Liver (tissue), 9 donors: ENCODE measurements around the gene GSKIP. TPM values are rescaled to one million over a fixed set of nuclear protein-coding genes. Genes with fewer than 3 reads are reported as not detected.

Experiments used
- DNase-seq: peaks from one replicate; pipeline ENCODE4 v3.0.0-alpha.2; 2017; ENCODE audit warnings: low spot score
- H3K27ac ChIP-seq, 2 donors: one replicate each; pipeline ENCODE4 v1.7.0; 2013; ENCODE audit warnings: inconsistent platforms in 2 of 2, low read length in 2 of 2, control low read depth in 1 of 2, low read depth in 1 of 2, mild to moderate bottlenecking in 1 of 2
- H3K27me3 ChIP-seq, 4 donors: one replicate each; pipeline versions ENCODE4 v1.6.1 to v1.7.0; 2013; ENCODE audit warnings: low read length in 3 of 4, inconsistent platforms in 1 of 4, mild to moderate bottlenecking in 1 of 4, moderate library complexity in 1 of 4; ENCODE audit not compliant: control insufficient read depth in 4 of 4, insufficient read depth in 4 of 4
- H3K36me3 ChIP-seq, 4 donors: one replicate each; pipeline versions ENCODE4 v1.6.1 to v1.7.0; 2013; ENCODE audit warnings: low read length in 3 of 4, mild to moderate bottlenecking in 3 of 4, low read depth in 1 of 4, moderate library complexity in 1 of 4; ENCODE audit not compliant: control insufficient read depth in 4 of 4, insufficient read depth in 3 of 4
- H3K4me1 ChIP-seq, 4 donors: one replicate each; pipeline versions ENCODE4 v1.6.1 to v1.7.0; 2013; ENCODE audit warnings: low read length in 3 of 4, mild to moderate bottlenecking in 3 of 4, moderate library complexity in 1 of 4; ENCODE audit not compliant: control insufficient read depth in 4 of 4, insufficient read depth in 4 of 4
- H3K4me3 ChIP-seq, 3 donors: one replicate each; pipeline versions ENCODE4 v1.6.1 to v1.7.0; 2013; ENCODE audit warnings: low read length in 3 of 3, control low read depth in 1 of 3, low read depth in 1 of 3, mild to moderate bottlenecking in 1 of 3
- H3K9ac ChIP-seq, 2 donors: one replicate each; pipeline ENCODE4 v1.7.0; 2013; ENCODE audit warnings: low read length in 2 of 2, mild to moderate bottlenecking in 2 of 2, moderate library complexity in 2 of 2, control low read depth in 1 of 2, low read depth in 1 of 2
- H3K9me3 ChIP-seq, 4 donors: one replicate each; pipeline versions ENCODE4 v1.6.1 to v1.7.0; 2013; ENCODE audit warnings: low read length in 3 of 4; ENCODE audit not compliant: control insufficient read depth in 4 of 4
- ATF3 ChIP-seq: IDR thresholded peaks from 2 replicates; pipeline ENCODE4 v1.6.1; 2016; ENCODE audit warnings: antibody characterized with exemption
- CTCF ChIP-seq: fragments of 150-350 bp; IDR thresholded peaks from 2 replicates; pipeline ENCODE4 v1.5.1; 2017; ENCODE audit warnings: improper control_type of control experiment, low read depth, low read length; ENCODE audit not compliant: missing input control
- EGR1 ChIP-seq, 2 donors: IDR thresholded peaks; 2 replicates each; pipeline ENCODE4 v1.6.1; 2016 to 2018; ENCODE audit warnings: antibody characterized with exemption in 2 of 2, low read depth in 2 of 2
- FOXA1 ChIP-seq: IDR thresholded peaks from 2 replicates; pipeline ENCODE4 v1.6.1; 2016; ENCODE audit warnings: antibody characterized with exemption
- FOXA2 ChIP-seq: IDR thresholded peaks from 2 replicates; pipeline ENCODE4 v1.6.1; 2016; ENCODE audit warnings: antibody characterized with exemption
- GABPA ChIP-seq, 2 donors: IDR thresholded peaks in 1 of 2; conservative IDR thresholded peaks in 1 of 2; 2 replicates each; pipeline ENCODE4 v1.6.1; 2016; ENCODE audit warnings: antibody characterized with exemption in 2 of 2, mild to moderate bottlenecking in 1 of 2, moderate library complexity in 1 of 2
- HNF4A ChIP-seq, 2 donors: conservative IDR thresholded peaks; 2 replicates each; pipeline ENCODE4 v1.6.1; 2016; ENCODE audit warnings: antibody characterized with exemption in 2 of 2, mild to moderate bottlenecking in 2 of 2
- HNF4G ChIP-seq: IDR thresholded peaks from 2 replicates; pipeline ENCODE4 v1.6.1; 2016; ENCODE audit warnings: antibody characterized with exemption
- JUND ChIP-seq, 2 donors: IDR thresholded peaks; 2 replicates each; pipeline ENCODE4 v1.6.1; 2016; ENCODE audit warnings: antibody characterized with exemption in 2 of 2
- MAX ChIP-seq: IDR thresholded peaks from 2 replicates; pipeline ENCODE4 v1.6.1; 2016; ENCODE audit warnings: antibody characterized with exemption
- NR2F2 ChIP-seq: IDR thresholded peaks from 2 replicates; pipeline ENCODE4 v1.6.1; 2016; ENCODE audit warnings: antibody characterized with exemption
- RAD21 ChIP-seq, 2 donors: IDR thresholded peaks; 2 replicates each; pipeline ENCODE4 v1.6.1; 2016; ENCODE audit warnings: antibody characterized with exemption in 2 of 2, mild to moderate bottlenecking in 2 of 2
- REST ChIP-seq: IDR thresholded peaks from 2 replicates; pipeline ENCODE4 v1.6.1; 2016; ENCODE audit warnings: antibody characterized with exemption, mild to moderate bottlenecking
- RXRA ChIP-seq, 2 donors: IDR thresholded peaks; 2 replicates each; pipeline ENCODE4 v1.6.1; 2017 to 2018; ENCODE audit warnings: antibody characterized with exemption in 2 of 2, mild to moderate bottlenecking in 1 of 2
- SP1 ChIP-seq: IDR thresholded peaks from 2 replicates; pipeline ENCODE4 v1.6.1; 2018; ENCODE audit warnings: antibody characterized with exemption, mild to moderate bottlenecking
- TAF1 ChIP-seq: conservative IDR thresholded peaks from 2 replicates; pipeline ENCODE4 v1.6.1; 2016; ENCODE audit warnings: antibody characterized with exemption, mild to moderate bottlenecking
- YY1 ChIP-seq: IDR thresholded peaks from 2 replicates; pipeline ENCODE4 v1.6.1; 2016; ENCODE audit warnings: antibody characterized with exemption, mild to moderate bottlenecking
- ZBTB33 ChIP-seq: IDR thresholded peaks from 2 replicates; pipeline ENCODE4 v1.6.1; 2016; ENCODE audit warnings: antibody characterized with exemption
- WGBS: extraction: QIAGEN DNeasy Blood & Tissue Kit; methylation state at CpG from one replicate; pipeline ENCODE4 v1.1.7; 2013; 5-methylcytosine and 5-hydroxymethylcytosine counted together
- polyA plus RNA-seq, 2 donors: library from polyadenylated mRNA; stranded (reverse) in 1 of 2; unstranded in 1 of 2; fragments of 200-250 nt in 1 of 2; fragments of >200 nt in 1 of 2; fragmentation: Nextera tagmentation in 1 of 2; extraction: Ambion mirVana in 1 of 2; gene quantifications; one replicate each; pipeline versions ENCODE4 v1.2.1 to v1.2.3, GENCODE V29; 2013 to 2015
- total RNA-seq, 2 donors: library from RNA; depleted of rRNA; stranded (reverse); fragments of >200 nt; gene quantifications; one replicate each; pipeline ENCODE4 v1.2.3, GENCODE V29; 2014
- donor health status: healthy.
- donor health status: healthy.
- donor health status: healthy.
- donor health status: healthy.
- donor health status: healthy.

GSKIP gene
- total and polyA plus RNA-seq, 4 donors = 10.9 to 23.7 (median 14.4) TPM

- no peak for DNase-seq
- no peaks in the 10 kb centered on the region for H3K9me3 ChIP-seq
- no peaks in the 10 kb centered on the region for H3K36me3 ChIP-seq
- no peak for TF ChIP-seq JUND (IDR thresholded peaks at IDR 0.05)
- no peak for TF ChIP-seq SP1
- TF ChIP-seq RAD21 (IDR thresholded peaks at IDR 0.05) = no peak
- no peak for TF ChIP-seq ATF3
- no peak for TF ChIP-seq EGR1 (IDR thresholded peaks at IDR 0.05; ENCODE audit: low read depth in 2 of 2)
- no peak for TF ChIP-seq RXRA (IDR thresholded peaks at IDR 0.05)
- TF ChIP-seq ZBTB33 = no peak
- no peak for TF ChIP-seq MAX
- TF ChIP-seq HNF4G = no peak
- TF ChIP-seq CTCF = no peak
- no peak for TF ChIP-seq NR2F2
- TF ChIP-seq FOXA1 = no peak
- TF ChIP-seq FOXA2 = no peak
- TF ChIP-seq GABPA (IDR thresholded peaks at IDR 0.05 in 1 of 2, conservative IDR thresholded peaks at IDR 0.05 in 1 of 2) = no peak
- TF ChIP-seq TAF1 = no peak
- TF ChIP-seq REST = no peak
- TF ChIP-seq HNF4A (conservative IDR thresholded peaks at IDR 0.05) = no peak
- no peak for TF ChIP-seq YY1
- H3K27ac ChIP-seq = no peak overlapping the region
- no peak overlapping the region for H3K9ac ChIP-seq
- H3K4me3 ChIP-seq = no peak overlapping the region
- H3K27me3 ChIP-seq = no peaks in the 10 kb centered on the region
- WGBS = 96% methylated on average over 5 of the region's 5 CpGs
- H3K4me1 ChIP-seq = no peaks in the 10 kb centered on the region
Observed at GRCh38 chr14:96370528-96370927, 7.2 kb downstream of the GSKIP start.

- no peak for DNase-seq
- no peak overlapping the region for H3K4me3 ChIP-seq
- H3K9me3 ChIP-seq = no peaks in the 10 kb centered on the region
- no peak overlapping the region for H3K27ac ChIP-seq
- no peaks in the 10 kb centered on the region for H3K36me3 ChIP-seq
- WGBS = 94% methylated on average over 3 of the region's 3 CpGs
- no peaks in the 10 kb centered on the region for H3K27me3 ChIP-seq
- no peak for TF ChIP-seq FOXA1
- no peak for TF ChIP-seq ATF3
- no peak for TF ChIP-seq TAF1
- no peak for TF ChIP-seq EGR1 (IDR thresholded peaks at IDR 0.05; ENCODE audit: low read depth in 2 of 2)
- no peak for TF ChIP-seq REST
- no peak for TF ChIP-seq RXRA (IDR thresholded peaks at IDR 0.05)
- TF ChIP-seq HNF4A (conservative IDR thresholded peaks at IDR 0.05) = no peak
- H3K9ac ChIP-seq = no peak overlapping the region
- H3K4me1 ChIP-seq = no peaks in the 10 kb centered on the region
Observed at GRCh38 chr14:96373538-96373937, 10.2 kb downstream of the GSKIP start.
